ENCODE measurements around the gene TIPRL. TPM values are rescaled to one million over a fixed set of nuclear protein-coding genes. Genes with fewer than 3 reads are reported as not detected.
A peak's percentile ranks its signal among the peaks of the same experiment; 100 is the strongest.
"Not testable (repeated sequence)": the region's sequence is repeated elsewhere in the genome, so short reads cannot be mapped to it uniquely, and the experiment has no call there.

TIPRL gene
- polyA plus RNA-seq, 1 experiment: 17.2 TPM

DNA sequence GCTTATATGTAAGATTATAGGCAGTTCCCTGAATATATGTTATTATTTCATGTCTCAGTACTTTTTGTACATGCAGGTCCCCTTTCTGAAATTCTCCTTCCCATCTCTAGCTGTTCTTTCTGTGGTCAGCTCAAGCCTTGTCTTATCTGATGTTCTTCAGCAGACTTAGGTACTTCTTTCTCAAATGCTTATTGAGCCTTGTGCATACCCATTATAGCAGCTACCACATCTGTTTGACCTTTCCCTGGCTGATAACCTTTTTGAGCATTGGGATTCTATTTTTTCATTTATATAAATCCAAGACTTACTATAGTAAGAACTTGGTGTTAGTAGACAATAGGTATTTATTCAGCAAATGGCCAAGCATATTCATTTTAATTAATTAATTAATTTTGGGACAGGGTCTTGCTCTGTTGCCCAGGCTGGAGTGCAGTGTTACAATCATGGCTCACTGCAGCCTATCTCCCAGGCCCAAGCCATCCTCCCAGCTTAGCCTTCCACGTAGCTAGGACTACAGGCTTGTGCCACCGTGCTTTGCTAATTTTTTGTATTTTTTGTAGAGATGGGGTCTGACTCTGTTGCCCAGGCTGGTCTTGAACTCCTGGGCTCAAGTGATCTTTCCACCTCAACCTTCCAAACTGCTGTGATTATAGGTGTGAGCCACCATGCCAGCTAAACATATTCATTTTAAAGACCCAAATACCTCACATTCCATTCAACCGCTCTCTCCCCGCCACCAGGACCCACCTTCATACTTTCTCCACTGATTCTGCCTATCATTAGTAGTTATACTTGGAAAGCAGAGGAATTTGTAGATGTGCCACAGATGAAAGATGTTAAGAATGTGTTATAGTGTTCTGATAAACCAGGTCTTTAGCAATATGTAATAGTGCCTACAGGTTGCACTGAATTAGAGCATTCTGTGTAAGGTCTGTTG is 16.7 kb downstream of the TIPRL start:
- ChIA-PET CTCF (no interaction called here), POLR2A (no interaction called here)

DNA sequence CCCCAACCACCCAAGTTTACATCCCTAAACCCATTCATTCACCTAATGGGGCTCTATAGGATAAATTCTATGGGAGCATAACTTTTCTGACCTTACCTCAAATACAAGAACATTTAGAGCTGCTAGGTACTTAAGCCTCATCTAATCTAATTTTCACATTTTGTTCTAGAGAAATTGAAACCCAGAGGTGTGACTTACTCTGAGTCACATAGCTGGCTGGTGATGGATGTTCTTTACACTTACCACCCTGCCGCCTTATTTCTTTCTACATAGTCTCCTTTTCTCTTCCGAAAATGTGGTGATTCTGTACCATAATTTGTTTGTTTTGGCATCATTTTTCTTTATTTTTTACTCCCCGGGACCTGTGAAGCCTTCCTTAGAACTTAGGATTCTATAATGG is 20.3 kb downstream of the TIPRL start:
- Histone ChIP-seq H3K27me3 (ENCODE audit: control insufficient read depth, insufficient read depth, low read length) (no peaks in the 10 kb centered on the region), H3K4me3 (ENCODE audit: low read depth, low read length) (no peak overlapping the region), H3K36me3 (ENCODE audit: control insufficient read depth, insufficient read depth, low read length) (peaks cover 4% of the 10 kb centered on the region; the same call in 1 of the 2 replicates)
- TF ChIP-seq, protein P1, sequence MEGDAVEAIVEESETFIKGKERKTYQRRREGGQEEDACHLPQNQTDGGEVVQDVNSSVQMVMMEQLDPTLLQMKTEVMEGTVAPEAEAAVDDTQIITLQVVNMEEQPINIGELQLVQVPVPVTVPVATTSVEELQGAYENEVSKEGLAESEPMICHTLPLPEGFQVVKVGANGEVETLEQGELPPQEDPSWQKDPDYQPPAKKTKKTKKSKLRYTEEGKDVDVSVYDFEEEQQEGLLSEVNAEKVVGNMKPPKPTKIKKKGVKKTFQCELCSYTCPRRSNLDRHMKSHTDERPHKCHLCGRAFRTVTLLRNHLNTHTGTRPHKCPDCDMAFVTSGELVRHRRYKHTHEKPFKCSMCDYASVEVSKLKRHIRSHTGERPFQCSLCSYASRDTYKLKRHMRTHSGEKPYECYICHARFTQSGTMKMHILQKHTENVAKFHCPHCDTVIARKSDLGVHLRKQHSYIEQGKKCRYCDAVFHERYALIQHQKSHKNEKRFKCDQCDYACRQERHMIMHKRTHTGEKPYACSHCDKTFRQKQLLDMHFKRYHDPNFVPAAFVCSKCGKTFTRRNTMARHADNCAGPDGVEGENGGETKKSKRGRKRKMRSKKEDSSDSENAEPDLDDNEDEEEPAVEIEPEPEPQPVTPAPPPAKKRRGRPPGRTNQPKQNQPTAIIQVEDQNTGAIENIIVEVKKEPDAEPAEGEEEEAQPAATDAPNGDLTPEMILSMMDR (IDR thresholded peaks at IDR 0.05; ENCODE audit: insufficient read depth, low read depth, low read length): no peak
- ChIA-PET CTCF (interaction anchor here (1.4 kb wide), 1 partner anchor 9 kb away, joined by 5 read pairs; no protein-coding TSS in a partner anchor), POLR2A (no interaction called here)
- DNase-seq (ENCODE audit: low read depth): no peak

More for the DNA sequence above, 16.7 kb downstream of the TIPRL start:
- no peak for DNase-seq (ENCODE audit: low read depth)
- H3K4me3 ChIP-seq (ENCODE audit: low read depth, low read length): no peak overlapping the region
- H3K27me3 ChIP-seq (ENCODE audit: control insufficient read depth, insufficient read depth, low read length): no peaks in the 10 kb centered on the region
- peaks cover 4% of the 10 kb centered on the region; the same call in 1 of the 2 replicates for H3K36me3 ChIP-seq (ENCODE audit: control insufficient read depth, insufficient read depth, low read length)
- TF ChIP-seq, protein P1 (IDR thresholded peaks at IDR 0.05; ENCODE audit: insufficient read depth, low read depth, low read length): no peak

DNA sequence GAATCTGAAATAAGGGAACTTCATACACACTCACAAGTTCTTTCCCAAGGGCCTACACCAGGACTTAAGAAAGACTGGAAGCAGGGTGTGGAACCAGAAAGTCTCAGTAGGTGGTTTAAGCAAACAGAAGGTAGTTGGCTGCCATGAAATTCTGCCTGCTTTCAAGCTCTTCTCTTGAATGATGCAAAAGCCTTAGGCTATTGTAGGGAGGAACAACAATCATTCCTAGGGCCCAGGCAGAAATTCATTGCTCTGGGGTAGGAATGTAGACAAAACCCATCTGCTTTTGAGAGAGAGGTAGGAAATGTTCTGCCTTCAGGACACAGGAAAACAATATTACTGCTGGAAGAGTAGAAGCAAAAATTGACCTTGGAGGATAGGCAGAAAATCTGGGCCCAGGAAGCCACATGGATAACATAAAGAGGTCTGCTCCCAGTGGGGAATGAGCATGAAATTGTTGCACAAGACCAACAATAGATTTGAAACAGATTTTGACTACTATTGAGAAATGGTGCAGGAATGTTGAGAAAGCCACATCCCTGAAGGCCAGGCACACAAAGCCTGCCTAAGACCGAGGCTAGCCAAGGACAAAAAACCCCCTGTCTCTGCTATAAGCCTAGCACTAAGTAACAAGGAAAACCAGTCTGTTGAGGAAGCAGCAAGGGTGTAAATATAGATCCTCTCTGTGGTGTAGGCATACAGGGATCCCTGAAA is 24.3 kb downstream of the TIPRL start:
- CTCF ChIA-PET: interaction anchor here (1.6 kb wide), 1 partner anchor 32 kb away, joined by 3 read pairs; no protein-coding TSS in a partner anchor
- peak; percentile 93 for DNase-seq (ENCODE audit: low read depth)

DNA sequence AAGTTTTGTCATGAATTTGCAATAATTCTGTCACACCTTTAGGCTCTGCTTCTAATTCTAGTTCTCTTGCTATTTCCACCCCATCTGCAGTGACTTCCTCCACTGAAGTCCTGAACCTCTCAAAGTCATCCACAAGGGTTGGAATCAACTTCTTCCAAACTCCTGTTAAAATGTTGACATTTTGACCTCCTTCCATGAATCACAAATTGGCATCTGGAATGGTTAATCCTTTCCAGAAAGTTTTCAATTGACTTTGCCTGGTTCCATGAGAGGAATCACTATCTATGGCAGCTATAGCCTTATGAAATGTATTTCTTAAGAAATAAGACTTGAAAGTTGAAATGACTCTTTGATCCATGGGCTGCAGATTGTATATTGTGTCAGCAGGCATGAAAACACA is 27.3 kb downstream of the TIPRL start:
- no peak overlapping the region for H3K4me3 ChIP-seq (ENCODE audit: low read depth, low read length)
- no peaks in the 10 kb centered on the region for H3K36me3 ChIP-seq (ENCODE audit: control insufficient read depth, insufficient read depth, low read length)
- ChIA-PET POLR2A (no interaction called here), CTCF (no interaction called here)
- H3K27me3 ChIP-seq (ENCODE audit: control insufficient read depth, insufficient read depth, low read length): no peaks in the 10 kb centered on the region
- TF ChIP-seq, protein P1 (IDR thresholded peaks at IDR 0.05; ENCODE audit: insufficient read depth, low read depth, low read length): no peak
- no peak for DNase-seq (ENCODE audit: low read depth)

More for the DNA sequence above, 24.3 kb downstream of the TIPRL start:
- peaks cover 4% of the 10 kb centered on the region; the same call in 1 of the 2 replicates for H3K36me3 ChIP-seq (ENCODE audit: control insufficient read depth, insufficient read depth, low read length)
- no peaks in the 10 kb centered on the region for H3K27me3 ChIP-seq (ENCODE audit: control insufficient read depth, insufficient read depth, low read length)
- POLR2A ChIA-PET: no interaction called here
- TF ChIP-seq, protein P1 (IDR thresholded peaks at IDR 0.05; ENCODE audit: insufficient read depth, low read depth, low read length): no peak
- H3K4me3 ChIP-seq (ENCODE audit: low read depth, low read length): no peak overlapping the region

DNA sequence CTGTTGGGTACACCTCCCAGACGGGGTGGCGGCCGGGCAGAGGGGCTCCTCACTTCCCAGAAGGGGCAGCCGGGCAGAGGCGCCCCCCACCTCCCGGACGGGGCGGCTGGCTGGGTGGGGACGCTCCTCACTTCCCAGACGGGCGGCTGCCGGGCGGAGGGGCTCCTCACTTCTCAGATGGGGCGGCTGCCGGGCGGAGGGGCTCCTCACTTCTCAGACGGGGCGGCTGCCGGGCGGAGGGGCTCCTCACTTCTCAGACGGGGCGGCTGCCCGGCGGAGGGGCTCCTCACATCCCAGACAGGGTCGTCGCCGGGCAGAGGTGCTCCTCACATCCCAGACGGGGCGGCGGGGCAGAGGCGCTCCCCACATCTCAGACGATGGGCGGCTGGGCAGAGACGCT is 28.9 kb downstream of the TIPRL start:
- POLR2A ChIA-PET; H3K36me3 ChIP-seq (ENCODE audit: control insufficient read depth, insufficient read depth, low read length); H3K27me3 ChIP-seq (ENCODE audit: control insufficient read depth, insufficient read depth, low read length); CTCF ChIA-PET; DNase-seq (ENCODE audit: low read depth); H3K4me3 ChIP-seq (ENCODE audit: low read depth, low read length): not testable (repeated sequence)
